ACHN (cell line): ENCODE results near the gene SRGAP3.
A peak's percentile ranks its signal among the peaks of the same experiment; 100 is the strongest.

Experiments
- DNase-seq: peaks from one replicate; pipeline ENCODE4 v3.0.0-alpha.2; 2015
- in situ Hi-C: cut with HindIII; loops from 2 replicates; pipeline ENCODE4 v1.10.0; 2017; ENCODE audit warnings: low sequenced_read_pairs, low pct_ligation_motif_present, low pct_unique_long_range_greater_than_20kb

The SRGAP3 gene

GRCh38 chr3:8992854-8993253 is 256.6 kb downstream of the SRGAP3 start:
- in situ Hi-C loops, result no loop called here
- DNase-seq, result no peak

- in situ Hi-C loops, result no loop called here
- DNase-seq, result no peak
Observed at GRCh38 chr3:8992199-8992598, 257.2 kb downstream of the SRGAP3 start.

GRCh38 chr3:8990266-8991215 is 258.9 kb downstream of the SRGAP3 start:
- no peak for DNase-seq
- in situ Hi-C loops, result no loop called here

DNA sequence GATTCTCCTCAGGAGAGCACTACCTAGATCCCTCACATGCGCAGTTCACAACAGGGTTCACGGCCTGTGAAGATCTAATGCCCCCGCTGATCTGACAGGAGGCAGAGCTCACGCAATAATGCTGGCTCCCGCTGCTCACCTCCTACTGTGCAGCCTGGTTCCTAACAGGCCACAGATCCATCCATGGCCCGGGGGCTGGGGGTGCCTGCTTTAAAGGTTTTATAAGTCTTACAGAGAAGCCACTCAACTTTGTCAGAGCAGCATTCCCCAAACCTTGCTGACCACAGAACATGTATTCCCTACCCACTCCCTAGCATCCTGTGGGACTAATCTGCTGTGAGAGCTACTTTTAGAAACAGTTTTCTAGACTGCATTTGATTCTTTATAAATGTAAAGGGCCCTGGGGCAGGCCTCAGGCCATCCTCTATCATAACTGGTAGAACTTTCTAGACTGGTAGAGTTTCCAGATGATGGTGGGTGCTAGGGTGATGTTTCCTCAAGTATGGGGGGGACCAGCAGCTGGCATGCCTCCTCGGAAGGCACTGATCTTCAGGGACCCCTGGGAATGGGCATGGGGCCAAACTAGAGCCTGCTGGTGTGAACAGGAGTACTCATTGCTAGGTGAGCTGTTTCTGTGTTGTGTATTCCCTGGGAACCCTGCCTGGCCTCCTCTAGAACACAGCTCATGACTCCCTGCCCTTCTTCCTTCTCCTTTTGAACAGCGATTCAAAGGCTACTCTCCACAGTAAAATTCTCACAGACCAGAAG is 260.5 kb downstream of the SRGAP3 start:
- no peak for DNase-seq
- in situ Hi-C loops, result no loop called here

- in situ Hi-C loops, result no loop called here
- no peak for DNase-seq
Observed at GRCh38 chr3:8988384-8988655, 261.1 kb downstream of the SRGAP3 start.

DNA sequence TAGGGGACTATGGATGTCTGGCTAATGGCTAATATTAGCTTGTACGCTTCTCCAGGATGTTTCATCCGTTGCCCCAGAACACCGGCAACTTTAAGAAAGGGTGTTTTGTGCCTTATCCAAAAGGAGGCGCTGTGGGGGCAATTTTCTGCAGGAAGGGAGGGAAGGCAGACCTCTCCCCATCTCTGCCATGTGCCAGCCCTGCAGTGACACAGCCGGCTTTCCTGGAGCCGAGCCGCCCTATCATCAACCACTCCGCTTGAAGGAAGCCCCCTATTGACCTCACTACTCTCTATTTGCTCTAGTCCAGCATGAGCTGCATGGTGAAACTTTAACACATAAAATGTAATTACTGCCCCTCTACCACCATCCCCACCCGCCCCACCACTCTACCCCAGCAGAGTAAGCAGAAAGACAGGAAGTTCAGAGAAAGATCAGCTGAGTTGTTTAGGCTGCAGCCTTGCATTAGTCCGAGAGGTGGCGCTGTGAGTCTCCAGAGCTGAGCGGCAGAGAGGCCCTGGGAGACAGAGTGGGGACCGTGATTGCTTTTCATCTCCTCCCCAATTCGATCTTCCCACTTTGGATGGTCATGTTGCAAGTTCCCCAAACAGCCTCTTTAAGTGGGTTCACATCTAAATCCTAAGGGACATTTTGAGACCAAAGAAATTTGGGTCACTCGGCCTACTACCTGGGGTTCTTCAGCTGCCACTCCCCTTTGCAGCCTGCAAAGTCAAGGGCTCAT is 261.6 kb downstream of the SRGAP3 start:
- DNase-seq, result peak; percentile 50
- in situ Hi-C loops, result no loop called here

DNA sequence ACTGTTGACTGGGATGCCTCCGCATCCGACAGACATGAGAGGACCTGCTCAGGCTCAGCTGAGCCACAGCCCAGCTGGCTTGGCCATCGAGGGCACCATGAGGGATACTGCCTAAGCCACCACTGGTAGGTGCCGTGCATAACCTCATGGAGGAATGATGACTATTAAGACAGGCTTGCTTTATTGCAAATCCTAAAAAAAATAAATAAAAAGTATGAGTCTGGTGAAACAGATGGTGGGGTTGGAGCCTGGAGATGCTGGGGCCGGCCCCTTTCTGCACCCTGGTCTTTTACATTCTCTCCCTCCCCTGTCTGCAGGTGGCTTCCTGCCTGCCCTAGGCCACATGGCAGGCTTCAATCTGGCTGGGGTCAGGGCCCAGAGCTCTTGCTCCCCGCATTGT is 262.2 kb downstream of the SRGAP3 start:
- in situ Hi-C loops, result no loop called here
- no peak for DNase-seq

DNA sequence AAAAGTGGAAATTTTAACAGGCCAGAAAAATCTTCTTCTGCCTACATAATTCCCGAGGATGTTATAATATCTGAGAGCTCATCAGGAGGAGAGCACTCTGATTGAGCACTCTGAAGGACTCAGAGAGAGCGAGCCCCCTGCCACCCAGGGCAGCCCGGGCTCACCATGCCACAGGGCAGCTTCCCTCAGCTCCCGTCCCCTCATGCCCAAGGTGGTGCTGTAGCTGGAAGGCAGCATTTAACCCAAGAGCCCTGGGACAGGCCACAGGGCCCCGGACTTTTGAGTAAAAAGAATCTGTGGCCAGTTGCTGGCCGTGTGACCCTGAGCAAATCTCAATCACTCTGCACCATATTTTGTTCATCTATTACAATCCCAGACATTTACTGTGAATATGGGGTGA is 262.7 kb downstream of the SRGAP3 start:
- DNase-seq, result no peak
- in situ Hi-C loops, result no loop called here

- in situ Hi-C loops, result no loop called here
- no peak for DNase-seq
Observed at GRCh38 chr3:8985876-8986275, 263.6 kb downstream of the SRGAP3 start.

DNA sequence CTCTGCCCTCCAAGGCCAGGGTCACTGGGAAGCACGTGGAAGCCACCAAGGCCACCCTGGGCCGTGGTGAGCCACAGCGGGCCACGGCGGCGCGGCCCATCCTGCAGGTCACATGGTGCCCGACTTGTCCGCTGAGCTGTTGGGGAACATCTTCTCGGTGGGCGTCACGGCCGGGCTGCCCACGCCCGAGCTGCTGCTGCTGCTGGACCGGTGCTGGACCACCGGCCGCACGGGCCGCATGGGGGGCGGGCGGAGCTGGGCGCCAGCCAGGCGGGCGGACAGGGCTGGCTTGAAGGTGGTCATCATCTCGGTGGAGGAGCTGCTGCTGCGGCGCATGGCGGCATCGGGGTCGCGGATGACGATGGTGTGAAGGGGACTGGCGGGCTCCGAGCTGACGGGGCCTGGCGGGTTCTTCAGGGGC is 264.0 kb downstream of the SRGAP3 start:
- in situ Hi-C loops, result no loop called here
- no peak for DNase-seq

DNA sequence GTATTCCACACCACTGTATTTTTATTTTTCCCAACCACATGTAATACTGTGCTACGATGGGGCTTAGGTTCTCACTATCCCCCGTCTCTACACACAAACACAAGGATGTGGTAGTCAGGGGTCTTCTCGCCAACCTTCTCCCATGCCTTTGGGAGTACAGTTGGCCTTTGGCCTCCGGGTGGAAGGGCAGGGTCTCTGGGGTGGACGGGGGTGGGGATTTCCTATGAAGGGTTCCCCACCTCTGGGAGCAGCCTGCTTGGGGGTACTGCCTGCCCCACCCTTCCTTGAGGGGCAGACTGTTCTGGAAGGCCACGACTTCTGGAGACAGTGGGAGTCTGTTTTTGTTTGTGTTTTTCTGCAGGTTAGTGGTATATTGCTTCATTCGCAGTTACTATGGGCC is 264.9 kb downstream of the SRGAP3 start:
- no peak for DNase-seq
- in situ Hi-C loops, result no loop called here

- in situ Hi-C loops, result no loop called here
Observed at GRCh38 chr3:8984081-8984480, 265.4 kb downstream of the SRGAP3 start.

GRCh38 chr3:8983591-8983990 is 265.9 kb downstream of the SRGAP3 start:
- no peak for DNase-seq
- in situ Hi-C loops, result no loop called here

More at GRCh38 chr3:8984081-8984480, 265.4 kb downstream of the SRGAP3 start:
- no peak for DNase-seq

DNA sequence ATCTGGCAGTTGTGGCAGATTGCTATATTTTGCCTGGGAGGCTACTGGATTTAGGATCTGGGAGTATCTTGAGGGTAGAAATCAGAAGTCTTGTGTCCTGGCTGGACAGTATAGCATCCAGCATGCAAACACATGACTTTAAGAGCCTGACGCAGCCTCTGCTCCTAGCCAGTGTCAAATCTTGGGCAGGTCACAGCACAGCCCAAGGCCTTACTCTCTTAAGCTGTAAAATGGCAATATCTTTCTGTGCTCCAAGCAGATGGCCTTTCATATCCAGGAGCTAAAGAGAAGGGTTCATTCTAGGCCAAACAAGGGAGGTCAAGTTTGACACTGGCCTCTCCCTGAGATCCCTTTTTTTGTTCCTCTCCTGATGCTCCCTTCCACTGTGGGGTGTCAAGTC is 266.4 kb downstream of the SRGAP3 start:
- in situ Hi-C loops, result no loop called here
- DNase-seq, result no peak

- in situ Hi-C loops, result no loop called here
- no peak for DNase-seq
Observed at GRCh38 chr3:8982509-8982908, 266.9 kb downstream of the SRGAP3 start.

DNA sequence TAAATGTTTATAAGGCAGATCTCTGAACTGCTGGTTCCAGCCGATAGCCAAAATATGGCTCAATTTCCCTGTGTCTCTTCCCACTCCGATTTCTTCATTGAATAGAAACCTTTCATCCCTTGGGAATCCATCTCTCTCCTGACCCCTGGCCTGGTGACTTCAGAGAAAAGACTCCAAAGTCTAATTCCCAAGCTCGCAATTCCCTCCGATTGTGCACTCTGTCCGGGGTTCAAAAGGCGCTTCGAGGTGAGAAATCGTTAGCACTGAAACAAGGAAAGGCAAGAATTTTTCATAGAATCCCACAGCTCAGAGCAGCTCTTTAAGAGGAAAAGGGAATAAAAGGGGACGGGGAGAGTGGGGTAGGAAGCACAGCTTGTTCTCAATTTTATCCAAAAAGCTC is 267.7 kb downstream of the SRGAP3 start:
- in situ Hi-C loops, result no loop called here
- DNase-seq, result no peak

GRCh38 chr3:8981296-8981695 is 268.1 kb downstream of the SRGAP3 start:
- in situ Hi-C loops, result no loop called here
- no peak for DNase-seq

DNA sequence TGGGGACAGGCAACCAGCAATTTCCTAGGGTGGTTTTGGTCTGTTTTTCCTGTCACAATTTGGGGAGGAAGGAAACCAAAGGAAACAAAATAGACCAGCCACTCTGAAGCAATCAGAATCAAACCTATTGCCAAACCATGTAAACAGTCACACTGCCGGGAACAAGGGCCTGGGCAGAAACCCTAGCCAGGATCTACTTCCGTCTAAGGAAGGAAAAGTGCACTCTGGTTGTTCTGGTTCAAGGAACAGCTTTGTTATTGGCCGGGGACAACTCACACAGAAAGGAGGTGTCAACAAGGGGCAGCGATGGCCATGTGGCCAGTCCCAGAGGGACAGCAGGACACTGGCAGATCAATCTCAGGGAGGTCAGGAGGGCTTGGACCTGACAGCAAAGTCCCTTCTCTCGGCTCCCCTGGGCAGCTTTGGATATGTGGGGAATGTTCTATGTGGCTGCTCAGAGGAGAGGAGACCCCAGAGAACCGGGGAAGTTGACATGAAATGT is 268.6 kb downstream of the SRGAP3 start:
- no peak for DNase-seq
- in situ Hi-C loops, result no loop called here

DNA sequence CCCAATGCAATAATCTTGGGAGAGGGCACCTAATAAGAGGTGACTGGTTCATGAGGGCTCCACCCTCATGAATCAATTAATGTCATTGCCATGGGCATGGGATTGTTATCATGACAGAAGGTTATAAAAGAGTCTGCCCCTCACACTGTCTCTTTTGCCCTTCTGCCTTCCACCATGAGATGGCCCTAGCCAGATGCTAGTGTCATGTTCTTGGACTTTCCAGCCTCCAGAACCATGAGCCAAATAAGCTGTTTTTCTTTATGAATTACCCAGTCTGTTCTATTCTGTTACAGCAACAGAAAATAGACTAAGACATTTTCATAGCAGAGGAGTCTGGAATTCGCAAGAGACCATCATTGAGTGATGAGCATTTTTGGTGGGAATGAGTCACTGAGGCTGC is 270.2 kb downstream of the SRGAP3 start:
- in situ Hi-C loops, result no loop called here
- no peak for DNase-seq
